K562 (cell line): ENCODE data around the gene APOL4. TPM values are rescaled to one million over a fixed set of nuclear protein-coding genes. Genes with fewer than 3 reads are reported as not detected.
A peak's percentile ranks its signal among the peaks of the same experiment; 100 is the strongest.

Source experiments
- AFF1 ChIP-seq, 2 experiments: fragments of 450-650 bp; IDR thresholded peaks; 2 replicates each; pipeline ENCODE4 v1.6.1; 2018; ENCODE audit warnings: mild to moderate bottlenecking in 2 of 2, low read depth in 1 of 2; ENCODE audit not compliant: partially characterized antibody in 2 of 2
- CBX5 ChIP-seq: IDR thresholded peaks from 2 replicates; pipeline ENCODE4 v1.6.1; 2014; ENCODE audit warnings: low read depth, borderline replicate concordance
- CHD2 ChIP-seq: IDR thresholded peaks from 2 replicates; pipeline ENCODE4 v1.6.1; 2011; ENCODE audit warnings: low read depth, low read length
- GATA2 ChIP-seq: sonication (generic); formaldehyde crosslinking; IDR thresholded peaks from 2 replicates; pipeline ENCODE4 v1.4.0; 2020; ENCODE audit warnings: mild to moderate bottlenecking, missing genetic modification reagents
- L3MBTL2 ChIP-seq: fragments of 450-650 bp; IDR thresholded peaks from 2 replicates; pipeline ENCODE4 v1.6.1; 2016; ENCODE audit warnings: mild to moderate bottlenecking, moderate library complexity
- MTA1 ChIP-seq: fragments of 450-650 bp; IDR thresholded peaks from 2 replicates; pipeline ENCODE4 v1.6.1; 2017; ENCODE audit warnings: borderline replicate concordance
- POLR2H ChIP-seq: IDR thresholded peaks from 2 replicates; pipeline ENCODE4 v1.6.1; 2016; ENCODE audit warnings: missing genetic modification characterization, low read depth, mild to moderate bottlenecking, control low read depth, missing compliant biosample characterization, moderate library complexity
- PPARD ChIP-seq: fragments of 250-450 bp; sonication (Bioruptor Pico); IDR thresholded peaks from 2 replicates; pipeline ENCODE4 v1.8.0; 2022; ENCODE audit warnings: inconsistent platforms, mild to moderate bottlenecking, moderate library complexity
- PRMT5 ChIP-seq: sonication (generic); formaldehyde crosslinking; IDR thresholded peaks from 2 replicates; pipeline ENCODE4 v1.5.0; 2020; ENCODE audit warnings: missing genetic modification reagents
- PYGO2 ChIP-seq: fragments of 450-650 bp; IDR thresholded peaks from 2 replicates; pipeline ENCODE4 v1.6.1; 2016; ENCODE audit warnings: mild to moderate bottlenecking, missing genetic modification characterization, moderate library complexity, missing compliant biosample characterization
- RBM22 ChIP-seq: fragments of 200-400 bp; formaldehyde crosslinking; IDR thresholded peaks from 2 replicates; pipeline ENCODE4 v1.6.1; 2018; ENCODE audit warnings: low read length, low read depth; ENCODE audit not compliant: poor library complexity, severe bottlenecking
- RUNX1 ChIP-seq: sonication (generic); IDR thresholded peaks from 2 replicates; pipeline ENCODE4 v1.6.1; 2016; ENCODE audit warnings: antibody characterized with exemption, low read depth
- SMAD2 ChIP-seq: fragments of 150-350 bp; IDR thresholded peaks from 2 replicates; pipeline ENCODE4 v1.6.1; 2014; ENCODE audit warnings: low read depth, mild to moderate bottlenecking, low read length
- ZNF280B ChIP-seq: fragments of 250-450 bp; sonication (Bioruptor Pico); IDR thresholded peaks from 2 replicates; pipeline ENCODE4 v1.5.1; 2021; ENCODE audit warnings: mild to moderate bottlenecking
- ZNF354B ChIP-seq: fragments of 250-450 bp; sonication (Bioruptor Pico); IDR thresholded peaks from 2 replicates; pipeline ENCODE4 v1.4.0; 2020
- ZNF408 ChIP-seq: fragments of 250-450 bp; sonication (Bioruptor Pico); IDR thresholded peaks from 2 replicates; pipeline ENCODE4 v1.4.0; 2020; ENCODE audit warnings: low read depth, mild to moderate bottlenecking, moderate library complexity
- polyA plus RNA-seq, 8 experiments: library from polyadenylated mRNA; depleted of rRNA in 4 of 8; stranded (reverse) in 5 of 8; unstranded in 3 of 8; fragments of >200 nt; fragmentation: Nextera tagmentation in 2 of 8; fragmentation: Illumina TruSeq in 1 of 8; extraction: Ambion mirVana in 2 of 8; extraction: Trizol in 1 of 8; gene quantifications; 2 replicates each; pipeline versions ENCODE4 v1.2.1 to v1.2.3, GENCODE V29; 2011 to 2014; ENCODE audit warnings: inconsistent platforms in 1 of 8, missing spikeins in 1 of 8
- total RNA-seq, 7 experiments: library from RNA; depleted of rRNA in 6 of 7; stranded (reverse); fragments of >200 nt in 6 of 7; fragmentation: Illumina TruSeq in 2 of 7; extraction: Trizol in 2 of 7; gene quantifications; 2 replicates each; pipeline versions ENCODE4 v1.2.1 to v1.2.3, GENCODE V29; 2011 to 2021; ENCODE audit warnings: low replicate concordance in 1 of 7
- TF ChIP-seq, protein P1 (sequence below), 2 experiments: fragments of 200-800 bp in 1 of 2; sonication (Bioruptor generic) in 1 of 2; sonication (generic) in 1 of 2; formaldehyde crosslinking in 1 of 2; IDR thresholded peaks in 1 of 2; conservative IDR thresholded peaks in 1 of 2; 2 replicates each; pipeline versions ENCODE4 v1.5.0 to v1.6.1; 2016 to 2020; ENCODE audit warnings: missing compliant biosample characterization in 1 of 2, missing genetic modification characterization in 1 of 2, missing genetic modification reagents in 1 of 2
- TF ChIP-seq, protein P2 (sequence below): sonication (generic); formaldehyde crosslinking; IDR thresholded peaks from 2 replicates; pipeline ENCODE4 v1.8.0; 2022; ENCODE audit warnings: missing genetic modification reagents, mild to moderate bottlenecking, borderline replicate concordance

APOL4 gene
- total and polyA plus RNA-seq, 9 of the 15 experiments (the other 6 are each of a cell fraction or from before 2014, with no cell fraction given) = 6.5 to 15.0 (median 9.8) TPM

DNA sequence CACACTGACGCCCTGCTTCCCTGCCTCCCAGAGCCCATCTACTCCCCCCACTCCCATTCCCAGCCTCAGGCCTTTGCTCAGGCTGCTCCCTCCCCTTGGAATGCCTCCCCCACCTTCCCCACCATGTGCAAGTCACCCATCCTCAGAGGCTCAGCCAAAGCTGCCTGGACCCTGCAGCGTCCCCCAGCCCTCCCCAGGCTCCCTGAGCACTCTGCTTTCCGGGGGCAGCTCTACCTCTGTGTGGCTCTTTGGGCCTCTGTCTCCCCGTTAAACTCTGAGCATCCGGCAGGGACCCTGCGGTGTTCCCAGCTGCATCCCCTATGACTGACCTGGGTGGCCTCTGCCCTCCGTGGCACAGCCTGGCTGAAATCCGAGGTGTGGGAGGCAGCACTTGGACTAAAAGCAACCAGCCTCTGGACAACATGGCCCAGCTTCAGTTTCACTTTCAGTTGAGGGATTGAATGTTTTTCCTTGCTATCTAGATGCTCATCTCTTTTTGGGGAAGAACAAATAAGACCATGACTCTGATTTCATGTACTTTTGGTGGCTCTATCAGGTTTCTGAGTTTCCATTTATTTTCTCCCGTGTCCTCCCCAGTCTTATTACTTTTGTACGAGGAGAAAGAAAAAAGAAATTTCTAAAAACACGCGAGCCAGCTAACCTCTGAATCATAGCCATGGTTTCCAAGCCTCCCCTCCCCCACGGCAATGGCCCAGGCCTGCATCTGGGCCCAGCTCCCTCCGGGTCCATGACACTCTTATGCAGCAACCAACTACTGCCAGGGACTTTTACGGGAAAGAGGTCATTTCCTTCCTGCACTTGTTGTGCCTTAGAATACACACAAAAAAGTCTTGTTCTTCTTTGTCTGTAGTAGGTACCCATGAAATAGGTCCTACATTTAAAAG lies 44.8 kb downstream of the APOL4 start (continued):
- TF ChIP-seq, protein P1, sequence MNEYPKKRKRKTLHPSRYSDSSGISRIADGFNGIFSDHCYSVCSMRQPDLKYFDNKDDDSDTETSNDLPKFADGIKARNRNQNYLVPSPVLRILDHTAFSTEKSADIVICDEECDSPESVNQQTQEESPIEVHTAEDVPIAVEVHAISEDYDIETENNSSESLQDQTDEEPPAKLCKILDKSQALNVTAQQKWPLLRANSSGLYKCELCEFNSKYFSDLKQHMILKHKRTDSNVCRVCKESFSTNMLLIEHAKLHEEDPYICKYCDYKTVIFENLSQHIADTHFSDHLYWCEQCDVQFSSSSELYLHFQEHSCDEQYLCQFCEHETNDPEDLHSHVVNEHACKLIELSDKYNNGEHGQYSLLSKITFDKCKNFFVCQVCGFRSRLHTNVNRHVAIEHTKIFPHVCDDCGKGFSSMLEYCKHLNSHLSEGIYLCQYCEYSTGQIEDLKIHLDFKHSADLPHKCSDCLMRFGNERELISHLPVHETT (CRISPR knock-in tag; conservative IDR thresholded peaks at IDR 0.05 in 1 of 2, IDR thresholded peaks at IDR 0.05 in 1 of 2) = no peak
- no peak for TF ChIP-seq AFF1 (IDR thresholded peaks at IDR 0.05; ENCODE audit: low read depth in 1 of 2, partially characterized antibody in 2 of 2)
- TF ChIP-seq SMAD2 = no peak
- TF ChIP-seq POLR2H (tag) = no peak
- TF ChIP-seq MTA1 = no peak
- no peak for TF ChIP-seq PPARD (CRISPR knock-in tag)
- no peak for TF ChIP-seq CHD2
- TF ChIP-seq CBX5 = no peak
- no peak for TF ChIP-seq RUNX1
- TF ChIP-seq L3MBTL2 = no peak
- no peak for TF ChIP-seq ZNF354B (CRISPR knock-in tag)
- 0 out of 2 replicates have a peak, but pooled peaks have one; percentile 18 for TF ChIP-seq GATA2 (CRISPR knock-in tag)
- no peak for TF ChIP-seq RBM22
- TF ChIP-seq, protein P2, sequence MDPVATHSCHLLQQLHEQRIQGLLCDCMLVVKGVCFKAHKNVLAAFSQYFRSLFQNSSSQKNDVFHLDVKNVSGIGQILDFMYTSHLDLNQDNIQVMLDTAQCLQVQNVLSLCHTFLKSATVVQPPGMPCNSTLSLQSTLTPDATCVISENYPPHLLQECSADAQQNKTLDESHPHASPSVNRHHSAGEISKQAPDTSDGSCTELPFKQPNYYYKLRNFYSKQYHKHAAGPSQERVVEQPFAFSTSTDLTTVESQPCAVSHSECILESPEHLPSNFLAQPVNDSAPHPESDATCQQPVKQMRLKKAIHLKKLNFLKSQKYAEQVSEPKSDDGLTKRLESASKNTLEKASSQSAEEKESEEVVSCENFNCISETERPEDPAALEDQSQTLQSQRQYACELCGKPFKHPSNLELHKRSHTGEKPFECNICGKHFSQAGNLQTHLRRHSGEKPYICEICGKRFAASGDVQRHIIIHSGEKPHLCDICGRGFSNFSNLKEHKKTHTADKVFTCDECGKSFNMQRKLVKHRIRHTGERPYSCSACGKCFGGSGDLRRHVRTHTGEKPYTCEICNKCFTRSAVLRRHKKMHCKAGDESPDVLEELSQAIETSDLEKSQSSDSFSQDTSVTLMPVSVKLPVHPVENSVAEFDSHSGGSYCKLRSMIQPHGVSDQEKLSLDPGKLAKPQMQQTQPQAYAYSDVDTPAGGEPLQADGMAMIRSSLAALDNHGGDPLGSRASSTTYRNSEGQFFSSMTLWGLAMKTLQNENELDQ = no peak
- no peak for TF ChIP-seq PRMT5 (CRISPR knock-in tag)
- no peak for TF ChIP-seq PYGO2 (tag)
- TF ChIP-seq ZNF280B (CRISPR knock-in tag) = no peak
- no peak for TF ChIP-seq ZNF408 (CRISPR knock-in tag)
